BE2C (cell line): Measurements from ENCODE around the gene PATL2. TPM values are rescaled to one million over a fixed set of nuclear protein-coding genes. Genes with fewer than 3 reads are reported as not detected.
"Not testable (repeated sequence)": the region's sequence is repeated elsewhere in the genome, so short reads cannot be mapped to it uniquely, and the experiment has no call there.

Experiments used
- DNase-seq: peaks from one replicate; pipeline ENCODE4 v3.0.0-alpha.2; 2020
- H3K27me3 ChIP-seq: fragments of 250-450 bp; sonication (Bioruptor Pico); 2 replicates; pipeline ENCODE4 v1.5.1; 2020; ENCODE audit warnings: mild to moderate bottlenecking
- H3K36me3 ChIP-seq: fragments of 250-450 bp; sonication (Bioruptor Pico); 2 replicates; pipeline ENCODE4 v1.5.1; 2020; ENCODE audit warnings: mild to moderate bottlenecking
- H3K4me1 ChIP-seq: fragments of 250-450 bp; sonication (Bioruptor Pico); 2 replicates; pipeline ENCODE4 v1.5.1; 2020
- H3K4me3 ChIP-seq: 2 replicates; pipeline ENCODE4 v1.5.1; 2011; ENCODE audit warnings: low read depth, low read length
- H3K9me3 ChIP-seq: fragments of 250-450 bp; sonication (Bioruptor Pico); 2 replicates; pipeline ENCODE4 v1.5.1; 2020
- CTCF ChIP-seq: IDR thresholded peaks from 2 replicates; pipeline ENCODE4 v1.5.1; 2012; ENCODE audit warnings: mild to moderate bottlenecking, low read depth, low read length
- polyA plus RNA-seq: library from polyadenylated mRNA; unstranded; fragments of >200 nt; gene quantifications from one replicate; pipeline ENCODE4 v1.2.1, GENCODE V29; 2012; ENCODE audit warnings: low read depth, missing spikeins; ENCODE audit not compliant: insufficient read length, insufficient read depth

PATL2 gene
- not detected for polyA plus RNA-seq

DNA sequence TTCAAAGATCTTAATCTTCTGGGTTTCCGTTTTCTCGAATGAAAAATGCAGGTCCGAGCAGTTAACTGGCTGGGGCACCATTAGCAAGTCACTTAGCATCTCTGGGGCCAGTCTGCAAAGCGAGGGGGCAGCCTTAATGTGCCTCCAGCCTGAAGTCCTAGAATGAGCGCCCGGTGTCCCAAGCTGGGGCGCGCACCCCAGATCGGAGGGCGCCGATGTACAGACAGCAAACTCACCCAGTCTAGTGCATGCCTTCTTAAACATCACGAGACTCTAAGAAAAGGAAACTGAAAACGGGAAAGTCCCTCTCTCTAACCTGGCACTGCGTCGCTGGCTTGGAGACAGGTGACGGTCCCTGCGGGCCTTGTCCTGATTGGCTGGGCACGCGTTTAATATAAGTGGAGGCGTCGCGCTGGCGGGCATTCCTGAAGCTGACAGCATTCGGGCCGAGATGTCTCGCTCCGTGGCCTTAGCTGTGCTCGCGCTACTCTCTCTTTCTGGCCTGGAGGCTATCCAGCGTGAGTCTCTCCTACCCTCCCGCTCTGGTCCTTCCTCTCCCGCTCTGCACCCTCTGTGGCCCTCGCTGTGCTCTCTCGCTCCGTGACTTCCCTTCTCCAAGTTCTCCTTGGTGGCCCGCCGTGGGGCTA is at the start of gene PATL2, which contains the start of gene B2M:
TSS of gene PATL2 (minus strand) at position 228 of the 647 bp plus-strand sequence. CDS start 34,833 bp downstream, outside the sequence.
TSS of gene B2M (plus strand) at position 422 of the 647 bp plus-strand sequence. CDS start at position 452, 30 bp downstream.
- H3K4me3 ChIP-seq = peak within 1 kb of the TSS; percentile 87
- peaks cover 3% of the 10 kb centered on the region; the same call in 1 of the 2 replicates for H3K4me1 ChIP-seq
- no peak for TF ChIP-seq CTCF
- H3K9me3 ChIP-seq = no peaks in the 10 kb centered on the region
- peaks cover 13% of the 10 kb centered on the region for H3K36me3 ChIP-seq
- H3K27me3 ChIP-seq = no peaks in the 10 kb centered on the region
- peak; percentile 94 for DNase-seq

DNA sequence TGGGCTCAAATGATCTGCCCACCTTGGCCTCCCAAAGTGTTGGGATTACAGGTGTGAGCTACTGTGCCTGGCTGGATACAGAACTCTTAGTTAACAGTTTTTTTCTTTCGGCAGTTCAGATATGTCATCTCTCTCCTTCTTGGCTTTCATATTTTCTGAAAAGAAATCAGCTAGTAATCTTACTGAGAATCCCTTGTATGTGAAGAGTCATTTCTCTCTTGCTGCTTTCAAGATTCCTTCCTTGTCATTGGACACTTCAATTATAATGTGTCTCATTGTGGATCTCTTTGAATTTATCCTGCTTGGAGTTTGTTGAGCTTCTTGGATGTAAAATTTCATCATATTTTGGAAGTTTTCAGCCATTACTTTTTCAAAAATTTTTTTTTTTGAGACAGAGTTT is 42.2 kb upstream of the PATL2 start:
- no peaks in the 10 kb centered on the region for H3K27me3 ChIP-seq
- no peak overlapping the region for H3K4me3 ChIP-seq
- no peaks in the 10 kb centered on the region for H3K9me3 ChIP-seq
- TF ChIP-seq CTCF = no peak
- H3K4me1 ChIP-seq = no peaks in the 10 kb centered on the region
- no peak for DNase-seq
- H3K36me3 ChIP-seq = no peaks in the 10 kb centered on the region

DNA sequence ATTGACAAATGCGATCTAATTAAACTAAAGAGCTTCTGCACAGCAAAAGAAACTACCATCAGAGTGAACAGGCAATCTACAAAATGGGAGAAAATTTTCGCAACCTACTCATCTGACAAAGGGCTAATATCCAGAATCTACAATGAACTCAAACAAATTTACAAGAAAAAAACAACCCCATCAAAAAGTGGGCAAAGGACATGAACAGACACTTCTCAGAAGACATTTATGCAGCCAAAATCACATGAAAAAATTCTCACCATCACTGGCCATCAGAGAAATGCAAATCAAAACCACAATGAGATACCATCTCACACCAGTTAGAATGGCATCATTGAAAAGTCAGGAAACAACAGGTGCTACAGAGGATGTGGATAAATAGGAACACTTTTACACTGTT is 32.3 kb upstream of the PATL2 start:
- DNase-seq, H3K9me3 ChIP-seq, H3K36me3 ChIP-seq, H3K4me3 ChIP-seq, H3K27me3 ChIP-seq, H3K4me1 ChIP-seq: not testable (repeated sequence)

GRCh38 chr15:44739222-44739847 is 28.2 kb upstream of the PATL2 start:
- DNase-seq, H3K27me3 ChIP-seq, H3K4me3 ChIP-seq, H3K9me3 ChIP-seq, H3K4me1 ChIP-seq, H3K36me3 ChIP-seq: not testable (repeated sequence)

DNA sequence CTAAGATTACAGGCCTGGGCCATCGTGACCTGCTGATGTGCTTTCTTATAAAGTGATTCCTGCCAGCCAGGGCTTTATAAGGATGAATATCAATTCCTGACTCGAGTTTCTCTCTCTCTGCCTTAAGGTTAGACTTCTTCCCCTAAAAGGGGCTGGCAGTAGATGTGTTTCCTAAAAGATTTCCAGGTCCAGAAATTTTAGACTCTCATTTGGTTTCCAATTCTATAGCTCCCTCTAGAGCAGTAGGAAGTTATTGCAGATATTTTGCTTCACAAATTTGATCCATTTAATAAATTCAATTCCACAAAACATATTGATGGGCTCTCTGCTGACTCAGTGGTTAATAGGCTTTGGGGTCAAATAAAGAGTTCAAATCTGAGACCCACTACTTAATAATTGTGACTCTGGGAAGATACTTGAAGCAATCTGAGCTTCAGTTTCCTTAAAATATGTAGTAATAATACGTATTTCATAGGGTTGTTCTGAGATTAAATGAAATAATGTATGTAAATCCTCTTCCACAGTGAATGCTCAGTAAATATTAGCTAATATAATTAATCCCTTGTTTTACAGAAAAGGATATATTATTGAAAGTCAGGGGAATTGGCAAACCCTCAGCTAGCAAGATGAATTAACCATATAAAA is 27.3 kb upstream of the PATL2 start:
- peak; percentile 66 for TF ChIP-seq CTCF
- H3K36me3 ChIP-seq = no peaks in the 10 kb centered on the region
- no peaks in the 10 kb centered on the region for H3K9me3 ChIP-seq
- H3K4me1 ChIP-seq = no peaks in the 10 kb centered on the region; the same call in 1 of the 2 replicates
- no peak overlapping the region for H3K4me3 ChIP-seq
- no peaks in the 10 kb centered on the region for H3K27me3 ChIP-seq
- no peak for DNase-seq

DNA sequence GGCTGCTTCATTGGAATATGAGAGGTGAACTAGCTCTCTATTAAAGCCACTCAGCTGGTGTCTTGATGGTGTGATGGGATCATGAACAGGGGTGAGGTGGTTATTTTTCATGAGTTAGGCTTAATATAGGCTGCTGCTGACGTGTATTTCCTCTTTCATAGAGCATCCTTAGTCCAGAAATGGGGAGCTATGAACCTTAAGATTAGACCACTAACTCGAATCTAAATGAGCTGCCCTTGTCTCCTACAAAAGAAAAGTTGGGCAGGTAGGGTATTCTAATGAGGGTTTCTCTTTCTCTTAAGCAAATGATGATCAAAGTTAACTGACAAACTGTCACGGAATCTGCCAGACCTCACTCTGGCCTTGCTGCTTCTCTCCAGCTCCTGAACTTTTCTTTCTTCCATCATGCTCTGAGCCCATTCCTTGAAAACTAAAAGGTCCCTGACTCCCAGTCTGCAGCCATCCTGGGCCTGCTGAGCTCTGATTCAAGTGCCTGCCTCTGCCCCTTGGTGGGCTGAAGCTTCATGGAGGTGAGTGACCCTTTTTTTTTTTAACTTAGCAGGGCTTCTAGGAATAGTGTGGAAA is 25.1 kb upstream of the PATL2 start, which contains the start of gene TRIM69:
TSS of gene TRIM69 (plus strand) at position 348 of the 585 bp plus-strand sequence. CDS start at position 525, 177 bp downstream.
- no peak for TF ChIP-seq CTCF

More for the DNA sequence above, 25.1 kb upstream of the PATL2 start, which contains the start of gene TRIM69:
- Histone ChIP-seq H3K9me3 (no peaks in the 10 kb centered on the region), H3K27me3 (no peaks in the 10 kb centered on the region), H3K4me1 (no peaks in the 10 kb centered on the region; the same call in 1 of the 2 replicates), H3K36me3 (no peaks in the 10 kb centered on the region), H3K4me3 (no peak within 1 kb of the TSS)
- DNase-seq = no peak
